Colonic mucosa (tissue), 4 donors: ENCODE measurements around the gene PLS3. TPM values are rescaled to one million over a fixed set of nuclear protein-coding genes. Genes with fewer than 3 reads are reported as not detected.
"Not testable (repeated sequence)": the region's sequence is repeated elsewhere in the genome, so short reads cannot be mapped to it uniquely, and the experiment has no call there.

Experiments used
- DNase-seq: peaks from one replicate; pipeline ENCODE4 v3.0.0-alpha.2; 2020
- H3K27ac ChIP-seq: fragments of 200-600 bp; one replicate; pipeline ENCODE4 v1.8.0; 2021
- H3K27me3 ChIP-seq: fragments of 200-600 bp; one replicate; pipeline ENCODE4 v1.8.0; 2021
- H3K36me3 ChIP-seq: fragments of 200-600 bp; one replicate; pipeline ENCODE4 v1.8.0; 2021
- H3K4me1 ChIP-seq: fragments of 200-600 bp; one replicate; pipeline ENCODE4 v1.8.0; 2021; ENCODE audit warnings: mild to moderate bottlenecking
- H3K4me3 ChIP-seq: fragments of 200-600 bp; one replicate; pipeline ENCODE4 v1.8.0; 2021
- H3K9ac ChIP-seq, 2 donors: one replicate each; pipeline ENCODE4 v1.7.0; 2013; ENCODE audit warnings: control low read depth in 2 of 2, low read depth in 2 of 2, low read length in 2 of 2
- H3K9me3 ChIP-seq: fragments of 200-600 bp; one replicate; pipeline ENCODE4 v1.8.0; 2021
- CTCF ChIP-seq: fragments of 200-600 bp; IDR thresholded peaks from one replicate; pipeline ENCODE4 v1.8.0; 2022; ENCODE audit warnings: antibody characterized with exemption, mild to moderate bottlenecking
- intact Hi-C: fragments of 100-400 bp; cut with DNase I; formaldehyde crosslinking; loops from one replicate; pipeline ENCODE4 v1.14.1; 2022
- total RNA-seq, 2 donors: library from RNA; stranded (reverse); fragmentation: NEBNext Ultra II Directional in 1 of 2; extraction: Animal tissue kit (Norgen Biotek cat#: 25700) in 1 of 2; gene quantifications; one replicate each; pipeline ENCODE4 v1.2.1, GENCODE V29; 2021
- donor health status: healthy.
- donor health status: DM: no; HTN: no; CAD: no.
- donor health status: DM: no; HTN: no; CAD: no.

Gene PLS3
- total RNA-seq, 2 donors from 2014 or later = 23.8 to 33.0 TPM

GRCh38 chrX:115539841-115540240 is 21.1 kb upstream of the PLS3 start:
- DNase-seq = no peak
- no peak overlapping the region for H3K4me3 ChIP-seq
- intact Hi-C loops = no loop called here
- H3K4me1 ChIP-seq = no peaks in the 10 kb centered on the region
- no peaks in the 10 kb centered on the region for H3K27me3 ChIP-seq
- H3K36me3 ChIP-seq = no peaks in the 10 kb centered on the region
- no peaks in the 10 kb centered on the region for H3K9me3 ChIP-seq
- TF ChIP-seq CTCF = no peak
- H3K9ac ChIP-seq = no peak overlapping the region
- no peak overlapping the region for H3K27ac ChIP-seq

- H3K4me3 ChIP-seq, intact Hi-C loops, H3K27me3 ChIP-seq, H3K9me3 ChIP-seq, H3K27ac ChIP-seq, H3K4me1 ChIP-seq, H3K36me3 ChIP-seq, H3K9ac ChIP-seq, DNase-seq: not testable (repeated sequence)
These were observed 19.9 kb upstream of the PLS3 start for GRCh38 chrX:115541045-115541444.

- H3K4me3 ChIP-seq = no peak overlapping the region
- no peak for DNase-seq
- H3K9ac ChIP-seq = no peak overlapping the region
- no peaks in the 10 kb centered on the region for H3K27me3 ChIP-seq
- H3K9me3 ChIP-seq = no peaks in the 10 kb centered on the region
- H3K36me3 ChIP-seq = no peaks in the 10 kb centered on the region
- no peak overlapping the region for H3K27ac ChIP-seq
- no peaks in the 10 kb centered on the region for H3K4me1 ChIP-seq
- intact Hi-C loops = no loop called here
- no peak for TF ChIP-seq CTCF
These were observed 13.5 kb upstream of the PLS3 start for GRCh38 chrX:115547448-115547847.

GRCh38 chrX:115549008-115549407 is 12.0 kb upstream of the PLS3 start:
- no peak overlapping the region for H3K4me3 ChIP-seq
- H3K9me3 ChIP-seq = no peaks in the 10 kb centered on the region
- no peak overlapping the region for H3K9ac ChIP-seq
- no peak for TF ChIP-seq CTCF
- no peaks in the 10 kb centered on the region for H3K36me3 ChIP-seq
- DNase-seq = no peak
- H3K27me3 ChIP-seq = no peaks in the 10 kb centered on the region
- no peak overlapping the region for H3K27ac ChIP-seq
- intact Hi-C loops = no loop called here
- no peaks in the 10 kb centered on the region for H3K4me1 ChIP-seq

- Histone ChIP-seq H3K27ac (no peak overlapping the region), H3K27me3 (no peaks in the 10 kb centered on the region), H3K4me3 (no peak overlapping the region), H3K9me3 (no peaks in the 10 kb centered on the region), H3K9ac (no peak overlapping the region), H3K4me1 (no peaks in the 10 kb centered on the region), H3K36me3 (no peaks in the 10 kb centered on the region)
- no peak for TF ChIP-seq CTCF
- DNase-seq = no peak
- intact Hi-C loops = no loop called here
These were observed 7.8 kb upstream of the PLS3 start for GRCh38 chrX:115553171-115553570.

- DNase-seq = no peak
- Histone ChIP-seq H3K4me3 (no peak overlapping the region), H3K27ac (no peak overlapping the region), H3K9ac (no peak overlapping the region), H3K4me1 (no peaks in the 10 kb centered on the region), H3K27me3 (peaks cover 27% of the 10 kb centered on the region), H3K36me3 (no peaks in the 10 kb centered on the region), H3K9me3 (no peaks in the 10 kb centered on the region)
- TF ChIP-seq CTCF = no peak
- intact Hi-C loops = no loop called here
These were observed 1.3 kb upstream of the PLS3 start for GRCh38 chrX:115559672-115560071.
